OCI-LY3 (cell line): ENCODE results near the gene COX17.
A peak's percentile ranks its signal among the peaks of the same experiment; 100 is the strongest.

Experiments
- H2AFZ ChIP-seq: fragments of 200-600, 300-600 bp; shearing (Covaris generic); 2 replicates; pipeline ENCODE4 v1.6.0; 2014; ENCODE audit warnings: antibody characterized with exemption, low read depth, low read length
- H3K27ac ChIP-seq: fragments of 200-600, 300-600 bp; sonication (generic); 2 replicates; pipeline ENCODE4 v1.5.1; 2014; ENCODE audit warnings: mild to moderate bottlenecking, low read length, moderate library complexity, mixed read lengths
- H3K27me3 ChIP-seq: fragments of 200-600, 300-600 bp; sonication (generic); 2 replicates; pipeline ENCODE4 v1.6.1; 2014; ENCODE audit warnings: low read depth, low read length, mixed read lengths
- H3K36me3 ChIP-seq: fragments of 200-600, 300-600 bp; sonication (generic); replicated peaks from 2 replicates; pipeline ENCODE3; 2014; ENCODE audit warnings: low read depth, low read length, mixed read lengths
- H3K4me1 ChIP-seq: fragments of 300-600, 200-600 bp; sonication (generic); 2 replicates; pipeline ENCODE4 v1.6.1; 2014; ENCODE audit warnings: low read length, mixed read lengths
- H3K4me2 ChIP-seq: fragments of 200-600, 300-600 bp; sonication (generic); 2 replicates; pipeline ENCODE4 v1.6.1; 2014; ENCODE audit warnings: low read length, mixed read lengths
- H3K4me3 ChIP-seq: fragments of 300-600, 200-600 bp; sonication (generic); 2 replicates; pipeline ENCODE4 v1.5.1; 2014; ENCODE audit warnings: antibody characterized with exemption, mild to moderate bottlenecking, low read length, moderate library complexity
- H3K79me2 ChIP-seq: fragments of 300-600, 200-600 bp; shearing (Covaris generic); 2 replicates; pipeline ENCODE4 v1.6.1; 2014; ENCODE audit warnings: mild to moderate bottlenecking, low read length, mixed read lengths
- H3K9ac ChIP-seq: fragments of 300-600, 200-600 bp; shearing (Covaris generic); 2 replicates; pipeline ENCODE4 v1.6.0; 2014; ENCODE audit warnings: mild to moderate bottlenecking, low read length, moderate library complexity
- H3K9me3 ChIP-seq: fragments of 200-600, 300-600 bp; shearing (Covaris generic); 2 replicates; pipeline ENCODE4 v1.6.1; 2014; ENCODE audit warnings: low read length, mixed read lengths; ENCODE audit not compliant: insufficient read depth
- H4K20me1 ChIP-seq: fragments of 200-600, 300-600 bp; sonication (generic); 2 replicates; pipeline ENCODE4 v1.6.1; 2016; ENCODE audit warnings: low read length, mixed read lengths; ENCODE audit not compliant: insufficient read depth
- CTCF ChIP-seq: fragments of 200-600, 300-600 bp; sonication (generic); IDR thresholded peaks from 2 replicates; pipeline ENCODE4 v1.5.1; 2014; ENCODE audit warnings: antibody characterized with exemption, low read length, low read depth
- EZH2phosphoT487 ChIP-seq: fragments of 200-600 bp; shearing (Covaris generic); IDR thresholded peaks from 2 replicates; pipeline ENCODE4 v1.6.1; 2018; ENCODE audit warnings: antibody characterized with exemption, mixed run types, low read depth

The COX17 gene

GRCh38 chr3:119643528-119643927, 33.7 kb downstream of the COX17 start:
- Histone ChIP-seq H3K4me2 (no peak overlapping the region), H2AFZ (no peak overlapping the region), H3K36me3 (peaks cover 17% of the 10 kb centered on the region)

GRCh38 chr3:119642746-119643473, 34.3 kb downstream of the COX17 start:
- TF ChIP-seq CTCF (no peak), EZH2phosphoT487 (no peak)
- no peaks in the 10 kb centered on the region for H3K79me2 ChIP-seq
- H3K4me1 ChIP-seq: peaks cover 38% of the 10 kb centered on the region
- H3K27ac ChIP-seq: no peak overlapping the region
- no peak overlapping the region for H3K4me2 ChIP-seq
- no peak overlapping the region for H3K4me3 ChIP-seq
- no peaks in the 10 kb centered on the region for H3K9me3 ChIP-seq
- no peak overlapping the region for H2AFZ ChIP-seq
- H3K9ac ChIP-seq: no peak overlapping the region
- peaks cover 17% of the 10 kb centered on the region for H3K36me3 ChIP-seq
- H3K27me3 ChIP-seq: no peaks in the 10 kb centered on the region
- H4K20me1 ChIP-seq: no peaks in the 10 kb centered on the region

More at GRCh38 chr3:119643528-119643927, 33.7 kb downstream of the COX17 start:
- Histone ChIP-seq H3K79me2 (no peaks in the 10 kb centered on the region), H3K9ac (no peak overlapping the region), H3K9me3 (no peaks in the 10 kb centered on the region), H3K4me1 (peaks cover 32% of the 10 kb centered on the region), H3K4me3 (no peak overlapping the region), H3K27me3 (no peaks in the 10 kb centered on the region), H3K27ac (no peak overlapping the region), H4K20me1 (no peaks in the 10 kb centered on the region)
- no peak for TF ChIP-seq CTCF
- no peak for TF ChIP-seq EZH2phosphoT487

GRCh38 chr3:119641416-119641815, 35.8 kb downstream of the COX17 start:
- Histone ChIP-seq H3K9ac (no peak overlapping the region), H3K36me3 (peaks cover 17% of the 10 kb centered on the region), H2AFZ (no peak overlapping the region), H4K20me1 (no peaks in the 10 kb centered on the region), H3K4me3 (no peak overlapping the region), H3K4me1 (peaks cover 53% of the 10 kb centered on the region), H3K79me2 (no peaks in the 10 kb centered on the region), H3K9me3 (no peaks in the 10 kb centered on the region), H3K4me2 (no peak overlapping the region), H3K27ac (no peak overlapping the region), H3K27me3 (no peaks in the 10 kb centered on the region)
- TF ChIP-seq CTCF (no peak), EZH2phosphoT487 (no peak)

- H4K20me1 ChIP-seq: no peaks in the 10 kb centered on the region
- no peaks in the 10 kb centered on the region for H3K9me3 ChIP-seq
- H3K4me3 ChIP-seq: peak overlapping the region; percentile 71
- peak overlapping the region; percentile 97 for H3K27ac ChIP-seq
- no peaks in the 10 kb centered on the region for H3K27me3 ChIP-seq
- peak overlapping the region; percentile 94 for H3K4me2 ChIP-seq
- no peaks in the 10 kb centered on the region for H3K79me2 ChIP-seq
- no peak for TF ChIP-seq CTCF
- no peak for TF ChIP-seq EZH2phosphoT487
- 0 out of 2 replicates have a peak overlapping the region, but pooled peaks have one; percentile 83 for H2AFZ ChIP-seq
- peaks cover 58% of the 10 kb centered on the region for H3K4me1 ChIP-seq
- H3K9ac ChIP-seq: peak overlapping the region; percentile 83; the same call in 1 of the 2 replicates
- H3K36me3 ChIP-seq: peaks cover 17% of the 10 kb centered on the region
These were observed 37.5 kb downstream of the COX17 start for GRCh38 chr3:119639494-119640350.
